Measurements from ENCODE around the gene KIAA1671.

DNA sequence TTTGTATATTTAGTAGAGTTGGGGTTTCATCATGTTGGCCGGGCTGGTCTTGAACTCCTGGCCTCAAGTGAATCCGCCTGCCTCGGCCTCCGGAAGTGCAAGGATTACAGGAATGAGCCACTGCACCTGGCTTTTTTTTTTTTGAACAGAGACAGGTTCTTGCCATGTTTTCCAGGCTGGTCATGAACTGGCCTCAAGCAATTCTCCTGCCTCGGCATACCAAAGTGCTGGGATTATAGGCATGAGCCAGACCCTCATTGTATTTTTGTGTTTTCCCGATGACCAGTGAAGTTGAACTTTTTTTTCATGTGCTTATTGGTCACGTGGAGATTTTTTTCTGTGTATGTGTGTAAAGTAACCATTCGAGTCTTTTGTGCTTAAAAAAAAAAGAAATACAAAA is 48.2 kb downstream of the KIAA1671 start:
- TF ChIP-seq, protein P1, sequence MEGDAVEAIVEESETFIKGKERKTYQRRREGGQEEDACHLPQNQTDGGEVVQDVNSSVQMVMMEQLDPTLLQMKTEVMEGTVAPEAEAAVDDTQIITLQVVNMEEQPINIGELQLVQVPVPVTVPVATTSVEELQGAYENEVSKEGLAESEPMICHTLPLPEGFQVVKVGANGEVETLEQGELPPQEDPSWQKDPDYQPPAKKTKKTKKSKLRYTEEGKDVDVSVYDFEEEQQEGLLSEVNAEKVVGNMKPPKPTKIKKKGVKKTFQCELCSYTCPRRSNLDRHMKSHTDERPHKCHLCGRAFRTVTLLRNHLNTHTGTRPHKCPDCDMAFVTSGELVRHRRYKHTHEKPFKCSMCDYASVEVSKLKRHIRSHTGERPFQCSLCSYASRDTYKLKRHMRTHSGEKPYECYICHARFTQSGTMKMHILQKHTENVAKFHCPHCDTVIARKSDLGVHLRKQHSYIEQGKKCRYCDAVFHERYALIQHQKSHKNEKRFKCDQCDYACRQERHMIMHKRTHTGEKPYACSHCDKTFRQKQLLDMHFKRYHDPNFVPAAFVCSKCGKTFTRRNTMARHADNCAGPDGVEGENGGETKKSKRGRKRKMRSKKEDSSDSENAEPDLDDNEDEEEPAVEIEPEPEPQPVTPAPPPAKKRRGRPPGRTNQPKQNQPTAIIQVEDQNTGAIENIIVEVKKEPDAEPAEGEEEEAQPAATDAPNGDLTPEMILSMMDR (IDR thresholded peaks at IDR 0.05), result no peak
- TF ChIP-seq POLR2A (IDR thresholded peaks at IDR 0.05), result no peak
- TF ChIP-seq EP300 (IDR thresholded peaks at IDR 0.05), result no peak
